ENCODE measurements around the gene SP9.

Gene SP9

DNA sequence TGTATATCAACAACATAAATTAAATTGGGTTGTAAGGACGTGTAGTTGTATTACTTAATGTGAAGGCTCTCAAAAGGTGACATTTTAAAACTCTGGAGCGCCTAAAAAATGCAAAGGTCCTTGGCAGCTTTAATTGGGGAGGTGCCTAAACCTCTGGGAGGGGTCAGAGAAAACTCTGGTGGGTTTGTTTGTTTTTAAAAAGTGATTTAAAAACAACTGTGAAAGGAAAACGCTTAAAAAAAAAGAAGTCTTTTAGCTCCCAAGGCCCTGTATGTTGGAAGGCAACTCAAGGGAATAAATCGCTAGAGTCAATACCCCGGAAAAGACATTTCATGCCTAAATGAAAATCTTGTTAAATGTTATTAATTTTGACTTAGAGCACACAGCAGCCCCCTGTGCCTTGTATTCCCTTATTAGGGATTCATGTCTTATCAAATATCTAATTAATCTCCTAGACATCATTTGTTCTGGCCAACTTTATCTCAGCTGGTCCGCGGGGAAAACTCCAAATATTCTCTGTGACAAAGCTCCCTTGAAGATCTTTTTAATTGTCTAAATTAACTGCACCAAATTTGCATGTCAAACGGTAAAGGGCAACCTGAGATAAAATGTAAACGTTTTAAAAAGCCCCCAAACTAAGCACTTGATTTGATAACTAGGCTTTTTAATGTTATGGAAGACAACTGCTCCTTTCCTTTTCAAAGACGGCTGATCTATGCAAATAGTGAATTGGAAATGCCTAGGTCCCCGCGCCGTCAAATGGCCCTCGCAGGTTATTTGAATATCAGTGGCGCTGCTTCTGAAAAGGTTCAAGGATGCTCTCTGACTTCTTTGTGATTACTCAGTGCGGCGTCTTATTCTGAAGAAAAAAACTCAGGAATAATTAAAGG, 4.2 kb downstream of the SP9 start:
- no peak for TF ChIP-seq ZFX (IDR thresholded peaks at IDR 0.05)
- TF ChIP-seq, protein P1, sequence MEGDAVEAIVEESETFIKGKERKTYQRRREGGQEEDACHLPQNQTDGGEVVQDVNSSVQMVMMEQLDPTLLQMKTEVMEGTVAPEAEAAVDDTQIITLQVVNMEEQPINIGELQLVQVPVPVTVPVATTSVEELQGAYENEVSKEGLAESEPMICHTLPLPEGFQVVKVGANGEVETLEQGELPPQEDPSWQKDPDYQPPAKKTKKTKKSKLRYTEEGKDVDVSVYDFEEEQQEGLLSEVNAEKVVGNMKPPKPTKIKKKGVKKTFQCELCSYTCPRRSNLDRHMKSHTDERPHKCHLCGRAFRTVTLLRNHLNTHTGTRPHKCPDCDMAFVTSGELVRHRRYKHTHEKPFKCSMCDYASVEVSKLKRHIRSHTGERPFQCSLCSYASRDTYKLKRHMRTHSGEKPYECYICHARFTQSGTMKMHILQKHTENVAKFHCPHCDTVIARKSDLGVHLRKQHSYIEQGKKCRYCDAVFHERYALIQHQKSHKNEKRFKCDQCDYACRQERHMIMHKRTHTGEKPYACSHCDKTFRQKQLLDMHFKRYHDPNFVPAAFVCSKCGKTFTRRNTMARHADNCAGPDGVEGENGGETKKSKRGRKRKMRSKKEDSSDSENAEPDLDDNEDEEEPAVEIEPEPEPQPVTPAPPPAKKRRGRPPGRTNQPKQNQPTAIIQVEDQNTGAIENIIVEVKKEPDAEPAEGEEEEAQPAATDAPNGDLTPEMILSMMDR (conservative IDR thresholded peaks at IDR 0.05), result no peak
- no peak overlapping the region for H3K27ac ChIP-seq

DNA sequence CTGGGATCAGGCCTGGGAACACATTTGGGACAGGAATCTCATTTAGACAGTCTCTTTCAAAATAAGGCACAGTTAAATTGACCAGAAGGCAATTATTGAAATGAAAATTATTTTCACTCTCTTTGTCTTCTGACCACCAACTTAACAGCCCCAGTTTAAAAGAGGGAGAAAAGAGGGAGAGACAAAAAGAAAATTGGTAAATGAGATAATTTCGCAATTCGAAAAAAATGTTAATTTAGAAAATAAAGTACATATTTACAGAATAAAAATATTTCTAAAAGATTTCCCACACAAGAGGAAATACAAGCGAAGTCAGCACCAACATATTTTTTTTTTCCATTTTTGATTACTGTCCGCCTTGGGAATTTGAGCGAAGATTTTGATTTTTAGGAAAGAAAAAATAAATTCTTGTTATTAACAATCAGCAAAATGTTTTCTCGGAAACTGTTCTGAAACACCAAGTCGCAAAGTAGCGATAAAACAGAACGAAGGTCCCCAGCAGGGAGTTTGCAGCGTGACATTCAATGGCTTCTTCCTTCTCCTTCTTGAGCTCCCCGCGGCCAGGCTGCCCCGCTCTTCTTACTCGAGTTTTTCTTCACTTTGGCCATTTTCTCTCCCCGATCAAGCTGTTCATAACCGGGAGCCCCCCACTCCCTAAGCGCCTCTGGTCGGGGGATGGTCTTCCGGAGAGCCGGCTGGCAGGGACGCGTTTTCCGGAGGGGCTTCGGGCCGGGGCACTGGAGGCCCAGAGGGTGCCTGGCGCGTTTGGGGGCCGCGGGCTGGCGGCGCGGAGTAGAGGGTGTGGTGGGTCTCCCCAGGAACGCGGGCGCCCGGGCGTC, 5.0 kb downstream of the SP9 start:
- H3K27ac ChIP-seq, result no peak overlapping the region
- TF ChIP-seq ZFX (IDR thresholded peaks at IDR 0.05), result no peak
- TF ChIP-seq, protein P1 (conservative IDR thresholded peaks at IDR 0.05), result no peak

DNA sequence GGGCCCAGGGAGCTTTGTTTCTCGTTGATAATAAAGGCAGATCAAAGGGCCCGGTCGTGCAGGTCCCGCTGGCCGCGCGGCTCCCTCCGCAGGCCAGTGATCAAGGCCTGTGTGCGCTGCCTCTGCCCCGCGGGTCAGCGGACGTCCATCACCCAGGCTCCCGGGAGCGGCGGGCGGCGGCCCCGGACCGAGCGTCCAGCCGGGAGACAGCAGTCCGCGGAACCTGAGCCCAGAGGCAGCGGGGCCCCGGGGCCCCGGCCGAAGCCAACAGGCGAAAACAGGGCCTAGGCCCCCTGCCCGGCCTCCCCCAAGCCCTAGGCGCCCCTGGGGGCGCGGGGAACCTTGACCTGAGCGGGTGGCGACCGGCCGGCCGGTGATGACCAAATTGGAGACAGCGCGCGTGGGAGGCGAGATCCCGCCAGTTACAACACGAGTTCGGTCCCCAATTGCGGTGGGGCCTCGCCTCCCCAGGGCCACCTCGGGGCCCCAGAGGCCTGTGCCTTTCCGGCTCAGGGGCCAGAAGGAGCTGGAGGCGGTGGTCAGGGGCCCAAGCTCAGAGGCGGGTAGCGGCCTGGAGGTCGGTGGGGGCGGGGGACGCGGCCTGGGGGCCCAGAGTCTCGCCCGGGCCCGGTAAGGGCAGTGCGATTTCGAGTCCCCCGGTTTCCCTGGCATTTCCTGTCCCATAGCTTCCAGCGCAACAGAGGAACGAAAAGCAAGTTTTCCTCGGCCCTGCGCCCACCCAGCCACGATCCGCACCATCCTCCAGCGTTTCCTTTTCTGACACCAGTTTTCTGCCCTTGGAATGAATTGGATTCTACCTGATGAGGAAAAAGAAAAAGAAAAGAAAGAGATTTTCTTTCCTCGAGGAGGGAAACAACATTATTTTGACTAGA, 5.9 kb downstream of the SP9 start:
- TF ChIP-seq, protein P1 (conservative IDR thresholded peaks at IDR 0.05), result no peak
- no peak for TF ChIP-seq ZFX (IDR thresholded peaks at IDR 0.05)
- H3K27ac ChIP-seq, result no peak overlapping the region

DNA sequence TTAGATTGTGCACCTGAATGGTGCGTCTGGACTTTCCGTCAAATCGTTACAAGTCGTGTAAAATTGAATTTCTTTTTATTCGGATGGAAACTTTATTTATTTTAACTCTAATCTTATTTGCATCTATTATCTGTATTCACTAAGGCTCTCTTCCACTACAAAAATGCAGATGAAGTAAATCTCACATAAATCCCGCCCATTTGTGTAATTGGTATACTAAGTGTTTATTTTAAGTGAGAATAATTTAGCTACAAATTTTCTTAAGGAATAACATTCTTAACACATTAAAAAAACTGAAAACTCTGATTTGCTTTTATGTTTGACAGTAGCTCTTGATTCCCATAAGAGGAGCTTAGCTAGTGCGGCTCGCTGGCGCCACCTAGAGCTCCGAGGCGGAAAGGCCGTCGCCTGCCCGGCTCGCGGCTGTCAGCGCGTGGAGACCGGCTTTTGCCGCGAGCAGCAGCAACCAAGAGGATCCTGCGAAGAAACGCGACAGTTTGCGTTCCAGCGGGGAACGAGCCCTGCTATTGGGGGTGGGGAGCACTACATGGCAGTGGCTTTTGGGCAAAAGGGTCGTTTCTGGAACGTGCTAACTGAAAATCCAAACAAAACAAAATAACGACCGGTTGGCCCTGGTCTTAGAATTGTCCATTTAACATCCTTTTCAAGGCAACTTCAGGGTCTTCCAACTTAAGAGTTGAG, 6.7 kb downstream of the SP9 start:
- no peak overlapping the region for H3K27ac ChIP-seq
- TF ChIP-seq, protein P1 (conservative IDR thresholded peaks at IDR 0.05), result peak; percentile 96
- TF ChIP-seq ZFX (IDR thresholded peaks at IDR 0.05), result no peak

DNA sequence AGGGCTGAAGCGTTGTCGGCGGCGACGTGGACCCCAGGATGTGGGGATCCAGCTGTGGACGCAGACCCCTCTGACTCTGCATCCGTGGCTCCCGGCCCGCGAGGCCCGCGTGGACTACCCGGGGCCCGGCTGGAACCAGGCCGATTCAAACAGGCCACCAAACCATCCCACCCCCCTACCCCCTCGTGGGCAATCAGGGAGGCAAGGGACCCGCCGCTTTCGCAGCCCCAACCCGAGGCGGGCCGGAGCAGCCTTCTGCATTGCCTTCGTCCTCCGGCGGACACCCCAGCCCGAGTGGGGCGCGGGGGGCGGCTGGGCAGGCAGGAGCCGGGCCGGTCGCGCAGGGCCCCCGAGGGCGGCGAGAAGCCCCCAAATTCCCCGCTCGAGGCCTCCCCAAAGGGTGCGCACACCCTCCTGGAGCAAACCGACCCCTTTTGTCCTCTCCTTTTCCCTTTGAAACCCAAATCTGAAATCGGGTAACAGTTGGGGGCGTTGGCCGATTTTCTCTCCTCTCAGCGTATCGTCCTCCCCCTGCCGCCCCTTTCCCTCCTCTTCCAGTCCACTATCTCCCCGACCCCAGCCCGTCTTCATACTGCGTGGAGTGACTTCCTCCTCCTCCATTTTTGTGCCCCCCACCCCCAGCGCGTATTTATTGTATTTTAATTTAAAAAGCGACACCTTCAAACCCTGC, 7.4 kb downstream of the SP9 start:
- H3K27ac ChIP-seq, result no peak overlapping the region
- TF ChIP-seq, protein P1 (conservative IDR thresholded peaks at IDR 0.05), result no peak
- TF ChIP-seq ZFX (IDR thresholded peaks at IDR 0.05), result no peak

DNA sequence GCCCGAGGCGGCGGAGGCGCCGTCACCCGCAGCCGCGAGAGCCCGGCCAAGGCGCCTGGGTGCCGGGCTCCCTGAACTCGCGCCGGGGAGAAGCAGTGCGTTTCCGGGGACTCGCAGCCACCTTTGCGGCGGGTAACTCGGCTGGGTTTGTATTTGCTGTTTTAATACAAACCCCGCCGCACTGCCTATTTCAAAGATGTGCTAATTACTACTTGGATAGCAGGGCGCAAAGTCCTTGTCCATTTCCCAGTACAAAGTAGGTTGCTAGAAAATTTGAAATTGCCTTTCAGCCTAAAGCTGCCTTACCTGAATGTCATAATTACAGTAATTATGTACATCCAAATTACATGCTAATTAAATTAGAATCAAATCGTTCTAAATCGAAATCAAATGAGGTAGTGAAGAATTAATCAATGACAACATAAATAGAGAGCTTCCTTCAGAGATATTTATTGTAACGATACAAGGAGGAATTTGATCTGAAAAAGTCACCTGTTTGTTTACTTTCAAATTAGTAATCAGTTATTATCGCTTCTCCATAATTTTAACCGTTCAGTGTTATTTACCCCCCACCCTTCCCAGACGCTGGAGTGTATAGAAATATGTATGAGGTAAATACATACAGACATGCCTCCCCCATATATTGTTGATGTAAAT, 8.1 kb downstream of the SP9 start:
- TF ChIP-seq ZFX (IDR thresholded peaks at IDR 0.05), result no peak
- TF ChIP-seq, protein P1 (conservative IDR thresholded peaks at IDR 0.05), result no peak

More for the DNA sequence above, 8.1 kb downstream of the SP9 start:
- no peak overlapping the region for H3K27ac ChIP-seq

Measured in C4-2B (cell line).